Measurements from ENCODE around the gene NAA38. TPM values are rescaled to one million over a fixed set of nuclear protein-coding genes. Genes with fewer than 3 reads are reported as not detected.

The NAA38 gene
- total RNA-seq, 4 donors from 2014 or later: 24.6 to 180 (median 79.6) TPM

DNA sequence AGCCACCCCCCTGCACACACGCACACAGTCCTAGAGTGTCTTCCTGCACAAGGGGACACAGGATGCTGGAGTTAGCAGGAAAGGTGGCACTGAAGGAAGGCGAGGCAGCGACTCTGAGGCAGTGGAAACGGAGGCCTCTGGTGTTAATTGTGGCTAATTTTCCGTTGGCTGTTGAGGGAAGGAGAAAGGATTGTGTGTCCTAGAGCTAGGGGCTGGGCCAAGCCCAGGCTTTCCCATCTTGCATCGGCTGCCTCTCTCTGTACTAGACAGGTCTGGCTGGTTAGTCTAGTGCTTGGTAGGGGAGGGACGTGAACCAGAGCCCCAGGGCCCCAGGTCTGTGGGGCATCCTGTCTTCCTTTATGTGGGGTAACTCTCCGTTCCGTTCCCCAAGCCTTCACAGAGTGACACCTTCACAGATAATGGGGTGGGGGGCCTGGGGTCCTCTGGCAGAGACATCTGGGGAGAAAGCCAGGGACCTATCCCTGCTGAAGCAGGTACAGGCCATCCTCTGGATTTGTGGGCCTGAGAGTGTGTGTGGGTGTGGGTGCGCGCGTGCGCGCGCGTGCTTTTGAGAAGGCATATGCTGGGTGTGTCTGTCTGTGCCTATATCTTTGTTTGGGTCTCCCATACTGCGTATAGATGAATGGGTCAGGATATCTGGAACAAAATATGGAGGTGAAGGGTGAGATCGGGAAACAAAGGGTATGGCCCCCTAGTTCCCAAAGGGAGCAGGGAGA lies 31.0 kb upstream of the NAA38 start, which contains the start of gene CHD3:
Gene CHD3, plus strand, starts transcription at position 606 of the 737 bp plus-strand sequence. CDS start 212 bp downstream, outside the sequence.
- Histone ChIP-seq H3K9me3 (no peaks in the 10 kb centered on the region), H3K4me1 (peaks cover 40 to 45% of the 10 kb centered on the region in 2 donors), H3K27me3 (no peaks in the 10 kb centered on the region), H3K27ac (peak within 1 kb of the TSS; percentile 81 to 98 (median 92)), H3K36me3 (peaks cover 10 to 16% of the 10 kb centered on the region in 2 donors), H3K4me3 (replicated peaks in 1 of 3) (peak within 1 kb of the TSS in 1 of 3 donors; percentile 26)
- no peak for TF ChIP-seq POLR2A (IDR thresholded peaks at IDR 0.05)
- TF ChIP-seq, protein P1, sequence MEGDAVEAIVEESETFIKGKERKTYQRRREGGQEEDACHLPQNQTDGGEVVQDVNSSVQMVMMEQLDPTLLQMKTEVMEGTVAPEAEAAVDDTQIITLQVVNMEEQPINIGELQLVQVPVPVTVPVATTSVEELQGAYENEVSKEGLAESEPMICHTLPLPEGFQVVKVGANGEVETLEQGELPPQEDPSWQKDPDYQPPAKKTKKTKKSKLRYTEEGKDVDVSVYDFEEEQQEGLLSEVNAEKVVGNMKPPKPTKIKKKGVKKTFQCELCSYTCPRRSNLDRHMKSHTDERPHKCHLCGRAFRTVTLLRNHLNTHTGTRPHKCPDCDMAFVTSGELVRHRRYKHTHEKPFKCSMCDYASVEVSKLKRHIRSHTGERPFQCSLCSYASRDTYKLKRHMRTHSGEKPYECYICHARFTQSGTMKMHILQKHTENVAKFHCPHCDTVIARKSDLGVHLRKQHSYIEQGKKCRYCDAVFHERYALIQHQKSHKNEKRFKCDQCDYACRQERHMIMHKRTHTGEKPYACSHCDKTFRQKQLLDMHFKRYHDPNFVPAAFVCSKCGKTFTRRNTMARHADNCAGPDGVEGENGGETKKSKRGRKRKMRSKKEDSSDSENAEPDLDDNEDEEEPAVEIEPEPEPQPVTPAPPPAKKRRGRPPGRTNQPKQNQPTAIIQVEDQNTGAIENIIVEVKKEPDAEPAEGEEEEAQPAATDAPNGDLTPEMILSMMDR (IDR thresholded peaks at IDR 0.05): peak in 1 of 6 experiments; percentile 9
- intact Hi-C loops (cut with DNase I): no loop called here
- 46 to 47% methylated on average over 18 of the region's 18 CpGs for WGBS, 2 donors
- DNase-seq: peak; percentile 46 to 54

DNA sequence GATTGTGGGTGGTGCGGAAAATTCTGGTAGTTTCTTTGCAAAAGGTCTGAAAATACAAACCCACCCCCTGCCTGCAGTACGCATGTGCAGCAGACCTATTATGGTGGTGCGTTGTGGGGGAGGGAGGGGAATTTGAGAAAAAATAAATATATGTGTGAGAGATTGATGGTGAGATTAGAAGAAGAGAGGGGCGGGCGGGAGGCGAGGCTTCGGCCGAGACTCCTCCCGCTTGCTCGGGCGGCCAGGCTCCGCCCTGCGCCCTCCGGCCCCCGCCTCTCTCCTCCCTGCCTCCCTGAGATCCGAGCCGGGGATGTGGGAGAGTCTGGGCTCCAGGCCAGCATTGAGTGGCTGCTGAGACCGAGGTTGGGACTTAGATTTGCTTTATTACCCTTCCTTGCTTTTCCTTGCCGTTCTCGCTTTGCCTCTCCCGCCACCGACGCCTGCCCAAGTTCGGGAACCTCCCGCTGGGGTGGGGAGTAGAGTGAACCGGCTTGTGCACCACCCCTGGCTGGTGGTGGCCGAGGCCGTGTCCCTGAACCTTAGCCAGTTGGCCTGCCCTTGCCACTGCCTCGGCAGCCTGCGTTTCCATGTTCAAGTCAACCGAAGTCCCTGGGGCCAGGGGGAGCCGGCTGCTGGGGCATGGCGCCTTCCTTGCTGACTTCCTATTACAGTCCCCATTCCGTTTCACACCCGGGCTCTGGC lies 30.3 kb upstream of the NAA38 start:
- TF ChIP-seq, protein P1 (IDR thresholded peaks at IDR 0.05): no peak
- TF ChIP-seq POLR2A (IDR thresholded peaks at IDR 0.05): peak in 1 of 2 donors; percentile 76
- H3K9me3 ChIP-seq: no peaks in the 10 kb centered on the region
- peak overlapping the region in 1 of 3 donors; percentile 49 for H3K4me3 ChIP-seq (replicated peaks in 1 of 3)
- intact Hi-C loops (cut with DNase I): no loop called here
- peak; percentile 98 for DNase-seq
- WGBS, 2 donors: 0 to 3% methylated on average over 29 to 34 of the region's 35 CpGs
- H3K27me3 ChIP-seq: no peaks in the 10 kb centered on the region
- peaks cover 40 to 45% of the 10 kb centered on the region in 2 donors for H3K4me1 ChIP-seq
- H3K27ac ChIP-seq: peak overlapping the region; percentile 81 to 98 (median 92)
- peaks cover 10 to 13% of the 10 kb centered on the region in 2 donors for H3K36me3 ChIP-seq

DNA sequence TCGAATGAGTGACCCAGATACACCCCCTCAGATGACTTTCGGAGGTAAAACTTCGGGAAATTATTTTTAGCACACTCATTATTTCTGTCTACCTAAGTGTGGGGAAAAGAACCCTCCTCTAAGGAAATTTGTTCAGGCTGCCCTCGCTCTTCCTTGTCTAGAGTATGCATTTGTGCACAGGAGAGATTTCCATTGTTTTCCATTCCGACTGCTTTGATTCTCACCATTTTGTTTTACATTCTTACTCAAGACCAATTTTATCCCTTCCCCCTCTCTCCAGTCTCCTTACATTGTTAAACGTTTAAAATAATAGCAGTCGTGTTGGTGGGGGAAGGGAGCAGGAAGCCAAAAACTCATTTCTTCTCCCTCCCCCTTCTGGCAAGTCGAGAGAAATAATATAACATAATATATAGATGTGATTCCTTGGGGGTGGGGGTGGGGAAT lies 29.7 kb upstream of the NAA38 start:
- DNase-seq: no peak
- Histone ChIP-seq H3K27ac (peak overlapping the region; percentile 79 to 98 (median 92)), H3K4me1 (peaks cover 40 to 47% of the 10 kb centered on the region in 2 donors), H3K36me3 (peaks cover 10 to 13% of the 10 kb centered on the region in 2 donors), H3K4me3 (replicated peaks in 1 of 3) (peak overlapping the region in 1 of 3 donors; percentile 49), H3K27me3 (no peaks in the 10 kb centered on the region), H3K9me3 (no peaks in the 10 kb centered on the region)
- intact Hi-C loops (cut with DNase I): no loop called here
- 3 to 8% methylated on average over 8 of the region's 8 CpGs for WGBS, 2 donors
- no peak for TF ChIP-seq POLR2A (IDR thresholded peaks at IDR 0.05)
- TF ChIP-seq, protein P1 (IDR thresholded peaks at IDR 0.05): no peak

DNA sequence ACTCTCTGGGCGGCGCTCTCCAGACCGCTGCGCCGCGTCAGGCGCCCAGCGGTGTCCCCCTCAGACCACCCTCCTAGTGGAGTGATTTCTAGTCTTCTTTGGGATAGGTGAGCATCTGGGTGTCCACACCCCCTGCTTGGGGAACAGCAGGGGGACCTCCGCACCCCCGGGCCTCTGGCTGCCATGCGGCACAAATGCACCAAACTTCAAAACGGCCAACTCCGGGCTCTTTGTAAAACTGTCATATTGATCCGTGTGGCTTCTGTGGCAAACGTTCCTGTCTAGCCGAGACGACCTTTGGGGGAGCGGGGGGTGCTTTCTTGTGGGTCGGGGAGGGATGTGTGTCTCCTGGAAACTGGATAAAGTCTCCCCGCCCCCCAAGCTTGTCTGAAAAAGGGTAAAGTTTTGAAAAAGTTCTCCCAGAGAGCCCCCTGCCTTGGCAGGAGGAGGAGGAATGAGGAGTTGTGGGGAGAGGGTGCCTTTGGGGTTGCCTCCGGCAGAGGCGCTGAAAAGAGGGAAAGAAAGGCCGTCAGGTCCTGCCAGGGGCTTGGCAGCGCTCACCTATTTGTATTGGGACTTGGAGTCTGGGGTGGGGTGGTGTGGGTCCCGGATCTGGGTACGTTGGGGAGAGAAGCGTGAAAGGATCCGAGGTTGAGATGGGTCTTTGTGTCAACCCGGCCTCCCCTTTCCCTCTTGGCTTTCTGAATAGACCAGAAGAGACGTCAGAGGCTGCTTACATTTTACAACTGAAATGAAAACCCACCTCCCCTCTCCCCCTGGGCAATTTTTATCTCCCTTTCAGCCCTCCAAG lies 29.1 kb upstream of the NAA38 start:
- Histone ChIP-seq H3K9me3 (no peaks in the 10 kb centered on the region), H3K4me1 (peaks cover 40 to 49% of the 10 kb centered on the region in 2 donors), H3K4me3 (replicated peaks in 1 of 3) (peak overlapping the region in 2 of 3 donors; percentile 49 to 88), H3K27ac (peak overlapping the region; percentile 79 to 98 (median 92)), H3K27me3 (no peaks in the 10 kb centered on the region), H3K36me3 (peaks cover 8 to 10% of the 10 kb centered on the region in 2 donors)
- 7 to 10% methylated on average over 20 to 24 of the region's 30 CpGs for WGBS, 2 donors
- intact Hi-C loops (cut with DNase I): no loop called here
- peak in 1 of 2 donors; percentile 19 for TF ChIP-seq POLR2A (IDR thresholded peaks at IDR 0.05)
- TF ChIP-seq, protein P1 (IDR thresholded peaks at IDR 0.05): no peak
- DNase-seq: peak in 1 of 2 donors; percentile 45

All from thyroid gland (tissue), 4 donors.